Stimulated activated naive CD4-positive, alpha-beta T cell treated with Interleukin-2 at 50 U/mL for 16 hours (primary cell): ENCODE measurements around the gene FRA10AC1.

ENCODE experiments used
- DNase-seq: peaks from one replicate; lab custom pipeline; 2025; lab: John Stamatoyannopoulos, UW

The FRA10AC1 gene

GRCh38 chr10:93629647-93630305 is 72.6 kb downstream of the FRA10AC1 start:
- no peak for DNase-seq

GRCh38 chr10:93628858-93629257 is 73.5 kb downstream of the FRA10AC1 start:
- no peak for DNase-seq

GRCh38 chr10:93622942-93623341 is 79.5 kb downstream of the FRA10AC1 start:
- no peak for DNase-seq

GRCh38 chr10:93620925-93621324 is 81.5 kb downstream of the FRA10AC1 start:
- DNase-seq, result no peak
